Upper lobe of left lung (tissue), 6 donors: Measurements from ENCODE around the gene LRRK1. TPM values are rescaled to one million over a fixed set of nuclear protein-coding genes. Genes with fewer than 3 reads are reported as not detected.

Experiments
- ATAC-seq, 2 donors: fragments of 200-7000 bp; cut with Tn5 transposase; one replicate each; pipeline ENCODE4 v1.9.1; 2022; ENCODE audit warnings: mild to moderate bottlenecking in 2 of 2, moderate library complexity in 2 of 2; ENCODE audit not compliant: low FRiP score in 2 of 2
- DNase-seq, 2 donors: peaks; one replicate each; pipeline ENCODE4 v3.0.0-alpha.2; 2019 to 2020
- H3K27ac ChIP-seq, 4 donors: fragments of 200-600 bp; sonication (generic); one replicate each; pipeline ENCODE4 v1.5.1; 2016 to 2019
- H3K27me3 ChIP-seq, 4 donors: fragments of 200-600 bp; sonication (generic); one replicate each; pipeline ENCODE4 v1.5.1; 2017 to 2019
- H3K36me3 ChIP-seq, 4 donors: fragments of 200-600 bp; sonication (generic); one replicate each; pipeline ENCODE4 v1.5.1; 2016 to 2019
- H3K4me1 ChIP-seq, 4 donors: fragments of 200-600 bp; sonication (generic); one replicate each; pipeline ENCODE4 v1.5.1; 2018 to 2019
- H3K4me3 ChIP-seq, 4 donors: fragments of 200-600 bp; sonication (generic); one replicate each; pipeline ENCODE4 v1.5.1; 2017 to 2019; ENCODE audit warnings: mild to moderate bottlenecking in 2 of 4, moderate library complexity in 1 of 4
- H3K9me3 ChIP-seq, 4 donors: fragments of 200-600 bp; sonication (generic); one replicate each; pipeline ENCODE4 v1.5.1; 2018 to 2019
- EP300 ChIP-seq, 4 donors: sonication (generic); formaldehyde crosslinking; IDR thresholded peaks; one replicate each; pipeline ENCODE4 v1.5.1; 2017; ENCODE audit warnings: antibody characterized with exemption in 4 of 4, control low read depth in 2 of 4
- POLR2A ChIP-seq, 4 donors: fragments of 450-650 bp; IDR thresholded peaks; one replicate each; pipeline ENCODE4 v1.5.1; 2016 to 2017; ENCODE audit warnings: antibody characterized with exemption in 4 of 4, mild to moderate bottlenecking in 2 of 4
- POLR2AphosphoS5 ChIP-seq, 2 donors: sonication (generic); formaldehyde crosslinking; IDR thresholded peaks; one replicate each; pipeline ENCODE4 v1.5.1; 2017; ENCODE audit warnings: antibody characterized with exemption in 2 of 2
- WGBS, 2 donors: methylation state at CpG; one replicate each; pipeline ENCODE4 v1.1.5; 2017 to 2018; 5-methylcytosine and 5-hydroxymethylcytosine counted together
- total RNA-seq, 6 donors: library from RNA; depleted of rRNA in 4 of 6; stranded (reverse); fragments of >200 nt in 4 of 6; gene quantifications; one replicate each; pipeline versions ENCODE4 v1.1.0 to v1.2.1, GENCODE V29; 2016 to 2021
- TF ChIP-seq, protein P1 (sequence below), 6 experiments: fragments of 450-650 bp in 4 of 6; fragments of 200-600 bp in 2 of 6; sonication (generic) in 2 of 6; IDR thresholded peaks; one replicate each; pipeline ENCODE4 v1.5.1; 2016 to 2019; ENCODE audit warnings: antibody characterized with exemption in 6 of 6
- donor health status: DM: no; HTN: no; CAD: no; lungs with moderate emphysema.
- donor health status: DM: no; HTN: yes; CAD: no; lungs with severe emphysema.

Gene LRRK1
- total RNA-seq, 6 donors from 2014 or later = 15.0 to 47.1 (median 31.2) TPM

DNA sequence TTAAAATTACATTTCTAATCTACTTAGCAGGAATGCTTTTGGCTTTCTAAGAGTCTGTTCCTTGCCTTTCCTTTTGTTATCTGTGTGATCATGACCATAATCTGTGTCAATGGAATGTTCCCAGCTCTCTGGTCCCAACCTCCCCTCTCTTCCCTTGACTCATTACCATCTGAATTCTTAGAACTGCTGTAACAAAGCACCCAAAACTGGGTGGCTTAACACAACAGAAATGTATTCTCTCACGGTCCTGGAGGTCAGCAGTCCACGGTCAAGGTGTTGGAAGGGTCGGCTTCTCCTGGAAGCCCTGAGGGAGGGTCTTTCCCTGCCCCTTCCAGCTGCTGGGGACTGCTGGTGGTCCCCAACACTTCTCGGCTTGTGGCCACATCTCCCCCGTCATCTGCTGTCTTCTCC, 81.1 kb downstream of the LRRK1 start:
- ATAC-seq (no peak), DNase-seq (no peak)
- WGBS, 2 donors = 86 to 90% methylated on average over 5 of the region's 5 CpGs
- Histone ChIP-seq H3K9me3 (no peaks in the 10 kb centered on the region), H3K4me1 (peaks cover 0 to under 1% (median 0%) of the 10 kb centered on the region in 4 donors), H3K36me3 (no peaks in the 10 kb centered on the region), H3K4me3 (no peak overlapping the region), H3K27me3 (no peaks in the 10 kb centered on the region), H3K27ac (no peak overlapping the region)
- TF ChIP-seq, protein P1, sequence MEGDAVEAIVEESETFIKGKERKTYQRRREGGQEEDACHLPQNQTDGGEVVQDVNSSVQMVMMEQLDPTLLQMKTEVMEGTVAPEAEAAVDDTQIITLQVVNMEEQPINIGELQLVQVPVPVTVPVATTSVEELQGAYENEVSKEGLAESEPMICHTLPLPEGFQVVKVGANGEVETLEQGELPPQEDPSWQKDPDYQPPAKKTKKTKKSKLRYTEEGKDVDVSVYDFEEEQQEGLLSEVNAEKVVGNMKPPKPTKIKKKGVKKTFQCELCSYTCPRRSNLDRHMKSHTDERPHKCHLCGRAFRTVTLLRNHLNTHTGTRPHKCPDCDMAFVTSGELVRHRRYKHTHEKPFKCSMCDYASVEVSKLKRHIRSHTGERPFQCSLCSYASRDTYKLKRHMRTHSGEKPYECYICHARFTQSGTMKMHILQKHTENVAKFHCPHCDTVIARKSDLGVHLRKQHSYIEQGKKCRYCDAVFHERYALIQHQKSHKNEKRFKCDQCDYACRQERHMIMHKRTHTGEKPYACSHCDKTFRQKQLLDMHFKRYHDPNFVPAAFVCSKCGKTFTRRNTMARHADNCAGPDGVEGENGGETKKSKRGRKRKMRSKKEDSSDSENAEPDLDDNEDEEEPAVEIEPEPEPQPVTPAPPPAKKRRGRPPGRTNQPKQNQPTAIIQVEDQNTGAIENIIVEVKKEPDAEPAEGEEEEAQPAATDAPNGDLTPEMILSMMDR (IDR thresholded peaks at IDR 0.05) = no peak
- TF ChIP-seq EP300 (IDR thresholded peaks at IDR 0.05) = no peak
- no peak for TF ChIP-seq POLR2AphosphoS5 (IDR thresholded peaks at IDR 0.05)
- TF ChIP-seq POLR2A (IDR thresholded peaks at IDR 0.05) = no peak

DNA sequence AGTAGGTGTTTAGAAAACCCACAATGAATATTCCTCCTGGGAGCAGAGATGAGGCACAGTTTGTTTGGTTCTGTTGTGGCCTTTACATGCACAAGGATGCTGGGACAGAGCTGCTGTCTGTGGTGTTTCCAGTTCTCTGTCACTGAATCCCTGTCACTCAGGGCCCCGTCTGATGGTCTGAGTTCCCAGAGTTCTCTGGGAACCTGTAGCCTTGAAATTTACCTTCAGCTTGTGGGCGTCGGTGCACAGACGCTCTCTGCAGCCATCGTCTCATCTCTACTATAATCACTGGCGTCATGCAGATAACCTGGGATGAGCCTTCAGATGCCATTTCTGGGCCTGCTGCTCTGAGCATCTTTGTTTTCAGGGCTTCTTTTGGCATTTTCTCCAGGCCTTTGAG, 81.9 kb downstream of the LRRK1 start:
- H3K4me3 ChIP-seq = no peak overlapping the region
- H3K9me3 ChIP-seq = no peaks in the 10 kb centered on the region
- no peaks in the 10 kb centered on the region for H3K27me3 ChIP-seq
- H3K36me3 ChIP-seq = no peaks in the 10 kb centered on the region
- no peak for DNase-seq
- no peak for TF ChIP-seq POLR2AphosphoS5 (IDR thresholded peaks at IDR 0.05)
- TF ChIP-seq, protein P1 (IDR thresholded peaks at IDR 0.05) = no peak
- TF ChIP-seq EP300 (IDR thresholded peaks at IDR 0.05) = no peak
- 96 to 97% methylated on average over 6 of the region's 6 CpGs for WGBS, 2 donors
- no peaks in the 10 kb centered on the region for H3K4me1 ChIP-seq
- ATAC-seq = no peak
- no peak overlapping the region for H3K27ac ChIP-seq

- WGBS, 2 donors = 88 to 93% methylated on average over 5 of the region's 5 CpGs
- no peaks in the 10 kb centered on the region for H3K36me3 ChIP-seq
- no peak overlapping the region for H3K4me3 ChIP-seq
- peaks cover 0 to 3% (median 2%) of the 10 kb centered on the region in 4 donors for H3K4me1 ChIP-seq
- ATAC-seq (no peak), DNase-seq (no peak)
- H3K9me3 ChIP-seq = no peaks in the 10 kb centered on the region
- no peaks in the 10 kb centered on the region for H3K27me3 ChIP-seq
- H3K27ac ChIP-seq = no peak overlapping the region
- TF ChIP-seq POLR2AphosphoS5 (IDR thresholded peaks at IDR 0.05) (no peak), POLR2A (IDR thresholded peaks at IDR 0.05) (no peak), EP300 (IDR thresholded peaks at IDR 0.05) (no peak)
- TF ChIP-seq, protein P1 (IDR thresholded peaks at IDR 0.05) = no peak
These were observed 82.6 kb downstream of the LRRK1 start for GRCh38 chr15:101001796-101002195.

GRCh38 chr15:101003081-101003480, 83.9 kb downstream of the LRRK1 start:
- Histone ChIP-seq H3K27ac (no peak overlapping the region), H3K9me3 (no peaks in the 10 kb centered on the region), H3K4me1 (peaks cover 8 to 15% (median 14%) of the 10 kb centered on the region in 4 donors), H3K36me3 (no peaks in the 10 kb centered on the region), H3K27me3 (no peaks in the 10 kb centered on the region), H3K4me3 (no peak overlapping the region)
- DNase-seq = no peak
- no peak for ATAC-seq
- WGBS, 2 donors = 50 to 52% methylated on average over 1 of the region's 1 CpG
- TF ChIP-seq, protein P1 (IDR thresholded peaks at IDR 0.05) = no peak
- no peak for TF ChIP-seq POLR2AphosphoS5 (IDR thresholded peaks at IDR 0.05)
- TF ChIP-seq POLR2A (IDR thresholded peaks at IDR 0.05) = no peak
- TF ChIP-seq EP300 (IDR thresholded peaks at IDR 0.05) = no peak

GRCh38 chr15:101003706-101004105, 84.5 kb downstream of the LRRK1 start:
- TF ChIP-seq POLR2AphosphoS5 (IDR thresholded peaks at IDR 0.05) = no peak
- TF ChIP-seq POLR2A (IDR thresholded peaks at IDR 0.05) = no peak
- TF ChIP-seq, protein P1 (IDR thresholded peaks at IDR 0.05) = no peak
- no peak for TF ChIP-seq EP300 (IDR thresholded peaks at IDR 0.05)
- WGBS, 2 donors = 79 to 92% methylated on average over 4 of the region's 4 CpGs
- no peaks in the 10 kb centered on the region for H3K27me3 ChIP-seq
- no peaks in the 10 kb centered on the region for H3K9me3 ChIP-seq
- no peak for DNase-seq
- no peaks in the 10 kb centered on the region for H3K36me3 ChIP-seq
- no peak overlapping the region for H3K4me3 ChIP-seq
- no peak overlapping the region for H3K27ac ChIP-seq
- no peak for ATAC-seq
- peaks cover 15 to 21% (median 18%) of the 10 kb centered on the region in 4 donors for H3K4me1 ChIP-seq
